ENCODE results near the gene CDC20. TPM values are rescaled to one million over a fixed set of nuclear protein-coding genes. Genes with fewer than 3 reads are reported as not detected.
A peak's percentile ranks its signal among the peaks of the same experiment; 100 is the strongest.
"Not testable (repeated sequence)": the region's sequence is repeated elsewhere in the genome, so short reads cannot be mapped to it uniquely, and the experiment has no call there.

Gene CDC20
- total RNA-seq, 1 donor from 2014 or later, result 22.5 TPM

DNA sequence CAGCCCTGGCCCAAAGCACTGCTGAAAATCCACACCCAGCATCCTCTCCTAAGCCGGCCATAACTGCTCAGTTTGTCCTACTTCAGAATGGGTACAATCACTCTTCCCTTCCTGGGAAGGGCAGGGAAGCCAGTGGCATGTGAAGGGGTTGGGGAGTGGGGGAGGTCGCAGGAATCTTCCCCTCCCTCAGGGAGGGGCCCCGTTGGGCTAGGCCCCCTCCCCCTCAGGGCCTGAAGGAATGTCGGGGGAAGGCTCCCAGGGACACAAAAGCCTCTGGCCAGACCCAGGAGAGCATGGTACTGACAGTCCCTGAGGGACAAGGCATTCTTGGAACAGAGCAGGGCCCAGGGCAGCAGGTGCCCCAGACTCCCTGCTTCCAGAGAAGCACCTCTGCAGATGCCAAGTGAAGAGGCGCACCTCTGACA, 7.8 kb downstream of the CDC20 start:
- H3K27ac Mint-ChIP-seq (ENCODE audit: unreplicated experiment), result no peak overlapping the region
- no peak for DNase-seq
- H3K4me1 Mint-ChIP-seq (ENCODE audit: low read depth, unreplicated experiment), result peaks cover 5% of the 10 kb centered on the region
- TF ChIP-seq, protein P1, sequence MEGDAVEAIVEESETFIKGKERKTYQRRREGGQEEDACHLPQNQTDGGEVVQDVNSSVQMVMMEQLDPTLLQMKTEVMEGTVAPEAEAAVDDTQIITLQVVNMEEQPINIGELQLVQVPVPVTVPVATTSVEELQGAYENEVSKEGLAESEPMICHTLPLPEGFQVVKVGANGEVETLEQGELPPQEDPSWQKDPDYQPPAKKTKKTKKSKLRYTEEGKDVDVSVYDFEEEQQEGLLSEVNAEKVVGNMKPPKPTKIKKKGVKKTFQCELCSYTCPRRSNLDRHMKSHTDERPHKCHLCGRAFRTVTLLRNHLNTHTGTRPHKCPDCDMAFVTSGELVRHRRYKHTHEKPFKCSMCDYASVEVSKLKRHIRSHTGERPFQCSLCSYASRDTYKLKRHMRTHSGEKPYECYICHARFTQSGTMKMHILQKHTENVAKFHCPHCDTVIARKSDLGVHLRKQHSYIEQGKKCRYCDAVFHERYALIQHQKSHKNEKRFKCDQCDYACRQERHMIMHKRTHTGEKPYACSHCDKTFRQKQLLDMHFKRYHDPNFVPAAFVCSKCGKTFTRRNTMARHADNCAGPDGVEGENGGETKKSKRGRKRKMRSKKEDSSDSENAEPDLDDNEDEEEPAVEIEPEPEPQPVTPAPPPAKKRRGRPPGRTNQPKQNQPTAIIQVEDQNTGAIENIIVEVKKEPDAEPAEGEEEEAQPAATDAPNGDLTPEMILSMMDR (IDR thresholded peaks at IDR 0.05; ENCODE audit: partially characterized antibody, unreplicated experiment), result no peak
- H3K27me3 Mint-ChIP-seq (ENCODE audit: unreplicated experiment), result peaks cover 5% of the 10 kb centered on the region
- H3K36me3 Mint-ChIP-seq (ENCODE audit: unreplicated experiment), result peaks cover 6% of the 10 kb centered on the region
- H3K4me3 Mint-ChIP-seq (ENCODE audit: unreplicated experiment), result peak overlapping the region; percentile 87
- peaks cover 4% of the 10 kb centered on the region for H3K9me3 Mint-ChIP-seq (ENCODE audit: unreplicated experiment)

DNA sequence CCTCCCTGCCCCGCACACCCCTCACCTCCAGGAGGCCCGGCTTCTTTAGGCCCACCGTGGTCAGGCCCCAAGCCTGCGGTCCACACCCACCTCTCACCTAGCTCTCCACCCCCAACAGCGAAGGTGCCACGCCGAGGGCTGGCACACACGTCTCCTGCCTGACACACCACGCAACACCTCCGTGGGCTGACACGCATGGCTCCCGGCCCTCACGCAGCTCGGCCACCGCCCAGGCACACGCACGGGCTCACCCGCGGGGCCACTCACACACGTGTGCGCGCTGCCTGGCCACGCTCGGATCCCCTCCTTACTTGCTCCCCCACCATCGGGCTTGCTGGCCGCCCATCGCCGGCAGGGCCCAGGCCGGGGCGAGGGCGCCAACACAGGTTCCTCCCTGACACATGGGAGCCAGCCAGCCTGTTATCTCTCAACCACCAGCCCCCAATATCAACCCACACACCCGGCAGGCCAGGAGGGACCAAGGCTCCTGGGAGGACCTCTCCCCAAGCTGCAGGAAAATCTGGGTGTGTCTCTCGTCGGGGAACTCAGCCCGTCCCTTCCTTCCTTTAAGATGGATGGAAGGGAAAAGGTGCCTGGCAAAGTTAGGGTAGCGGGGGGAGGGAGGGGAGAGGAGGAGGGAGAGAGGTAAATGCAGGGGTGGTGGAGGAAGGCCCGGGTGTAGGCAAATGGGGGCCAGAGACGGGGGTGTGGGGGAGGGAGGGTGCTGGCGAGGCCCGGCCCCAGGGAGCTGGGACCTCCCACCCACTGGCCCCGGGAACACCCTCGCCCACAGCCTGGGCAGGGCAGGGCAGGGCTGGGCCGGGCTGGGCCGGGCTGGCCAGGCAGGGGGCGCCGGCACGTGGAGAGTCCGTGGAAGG, 8.5 kb downstream of the CDC20 start:
- Mint-ChIP-seq H3K4me3 (ENCODE audit: unreplicated experiment) (peak overlapping the region; percentile 87), H3K9me3 (ENCODE audit: unreplicated experiment) (peaks cover 4% of the 10 kb centered on the region), H3K36me3 (ENCODE audit: unreplicated experiment) (peaks cover 6% of the 10 kb centered on the region), H3K4me1 (ENCODE audit: low read depth, unreplicated experiment) (peaks cover 5% of the 10 kb centered on the region), H3K27ac (ENCODE audit: unreplicated experiment) (peak overlapping the region; percentile 12), H3K27me3 (ENCODE audit: unreplicated experiment) (peaks cover 5% of the 10 kb centered on the region)
- TF ChIP-seq, protein P1 (IDR thresholded peaks at IDR 0.05; ENCODE audit: partially characterized antibody, unreplicated experiment), result no peak
- peak; percentile 32 for DNase-seq

DNA sequence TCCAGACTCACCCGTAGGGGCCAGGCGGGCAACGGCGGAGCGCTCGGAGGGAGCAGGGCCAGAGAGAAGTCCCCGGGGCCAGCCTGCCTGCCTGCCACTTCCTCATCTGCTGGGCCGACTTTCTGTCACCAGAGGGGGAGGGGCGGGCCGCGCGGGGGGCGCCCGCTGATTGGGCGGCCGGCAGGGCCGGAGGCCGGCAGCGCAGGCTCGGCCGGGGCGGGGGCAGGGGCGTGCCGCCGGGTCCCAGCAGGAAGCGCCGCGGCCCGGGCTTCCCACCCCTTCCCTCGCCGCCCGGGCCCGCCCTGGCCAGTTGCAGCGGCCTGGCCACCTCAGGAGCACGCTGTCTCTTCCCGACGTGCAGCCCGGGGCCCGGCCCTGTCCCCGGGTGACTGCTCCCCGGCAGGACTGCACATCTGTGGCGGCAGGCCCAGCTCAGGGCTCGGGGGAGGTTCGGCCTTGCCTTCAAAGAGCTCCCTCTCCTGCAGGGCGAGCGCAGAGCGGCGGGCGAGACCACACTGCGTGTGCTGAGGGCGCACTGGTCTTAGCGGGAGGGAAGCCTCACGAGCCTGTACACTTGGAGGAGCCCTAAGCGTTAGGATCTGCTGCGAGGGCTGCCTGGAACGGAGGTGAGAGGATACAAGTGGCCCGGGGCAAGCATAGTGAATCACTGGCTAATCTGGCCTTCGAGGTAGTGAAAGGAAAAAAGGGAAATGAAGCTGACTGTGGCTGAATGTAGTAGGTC, 9.3 kb downstream of the CDC20 start, which contains the start of gene ELOVL1:
Gene ELOVL1 (minus strand): TSS at position 108 of the 742 bp plus-strand sequence. CDS start 2,402 bp downstream, outside the sequence.
- Mint-ChIP-seq H3K4me3 (ENCODE audit: unreplicated experiment) (peak within 1 kb of the TSS; percentile 89), H3K4me1 (ENCODE audit: low read depth, unreplicated experiment) (peaks cover 5% of the 10 kb centered on the region), H3K27me3 (ENCODE audit: unreplicated experiment) (peaks cover 5% of the 10 kb centered on the region), H3K36me3 (ENCODE audit: unreplicated experiment) (peaks cover 6% of the 10 kb centered on the region), H3K9me3 (ENCODE audit: unreplicated experiment) (peaks cover 4% of the 10 kb centered on the region), H3K27ac (ENCODE audit: unreplicated experiment) (peak within 1 kb of the TSS; percentile 82)
- TF ChIP-seq, protein P1 (IDR thresholded peaks at IDR 0.05; ENCODE audit: partially characterized antibody, unreplicated experiment), result no peak
- peak; percentile 95 for DNase-seq

DNA sequence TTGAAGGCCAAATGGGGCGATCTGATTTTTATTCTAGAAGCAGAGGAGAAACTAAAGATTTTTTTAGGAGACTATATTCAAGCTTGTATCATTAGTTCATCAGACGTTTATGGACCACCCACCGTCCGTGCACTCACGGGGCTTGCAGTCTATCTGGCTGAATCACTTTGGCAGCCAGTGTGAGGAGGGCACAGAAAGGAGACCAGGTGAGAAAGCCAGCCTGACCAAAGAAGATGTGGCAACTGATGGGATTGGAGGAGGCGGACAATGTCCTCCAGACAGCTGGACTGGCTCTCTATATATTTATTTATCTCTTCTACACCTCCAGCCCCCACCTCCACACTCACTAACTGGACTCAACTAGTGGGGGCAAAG, 9.9 kb downstream of the CDC20 start:
- Mint-ChIP-seq H3K36me3 (ENCODE audit: unreplicated experiment) (peaks cover 6% of the 10 kb centered on the region), H3K27ac (ENCODE audit: unreplicated experiment) (peak overlapping the region; percentile 82), H3K4me3 (ENCODE audit: unreplicated experiment) (peak overlapping the region; percentile 89), H3K4me1 (ENCODE audit: low read depth, unreplicated experiment) (peaks cover 5% of the 10 kb centered on the region), H3K9me3 (ENCODE audit: unreplicated experiment) (peaks cover 4% of the 10 kb centered on the region), H3K27me3 (ENCODE audit: unreplicated experiment) (peaks cover 5% of the 10 kb centered on the region)
- DNase-seq, result no peak
- TF ChIP-seq, protein P1 (IDR thresholded peaks at IDR 0.05; ENCODE audit: partially characterized antibody, unreplicated experiment), result no peak

DNA sequence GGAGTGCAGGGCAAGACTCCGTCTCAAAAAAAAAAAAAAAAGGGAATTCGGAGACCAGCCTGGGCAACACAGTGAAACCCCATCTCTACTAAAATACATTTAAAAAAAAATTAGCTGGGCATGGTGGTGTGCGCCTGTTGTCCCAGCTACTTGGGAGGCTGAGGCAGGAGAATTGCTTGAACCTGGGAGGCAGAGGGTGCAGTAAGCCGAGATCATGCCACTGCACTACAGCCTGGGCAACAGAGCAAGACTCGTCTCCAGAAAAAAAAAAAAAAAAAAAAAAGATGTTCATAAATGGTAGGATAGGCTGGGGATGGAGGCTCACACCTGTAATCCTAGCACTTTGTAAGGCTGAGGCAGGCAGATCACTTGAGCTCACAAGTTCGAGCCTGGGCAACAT, 11.0 kb downstream of the CDC20 start:
- not testable (repeated sequence) for DNase-seq; H3K36me3 Mint-ChIP-seq (ENCODE audit: unreplicated experiment); H3K9me3 Mint-ChIP-seq (ENCODE audit: unreplicated experiment); H3K27me3 Mint-ChIP-seq (ENCODE audit: unreplicated experiment); H3K4me1 Mint-ChIP-seq (ENCODE audit: low read depth, unreplicated experiment); H3K27ac Mint-ChIP-seq (ENCODE audit: unreplicated experiment); H3K4me3 Mint-ChIP-seq (ENCODE audit: unreplicated experiment)
